Fibroblast of lung (primary cell): ENCODE measurements around the gene FBXW11.

Experiments used
- EZH2 ChIP-seq: IDR thresholded peaks from 2 replicates; pipeline ENCODE4 v1.5.1; 2012; ENCODE audit warnings: low read length, control low read depth, mild to moderate bottlenecking; ENCODE audit errors: missing control alignments
- TF ChIP-seq, protein P1 (sequence below), 2 donors: IDR thresholded peaks in 1 of 2; conservative IDR thresholded peaks in 1 of 2; 1 replicate in 1 of 2; 2 replicates in 1 of 2; pipeline ENCODE4 v1.5.1; 2011 to 2012; ENCODE audit warnings: low read length in 2 of 2, control low read depth in 1 of 2, inconsistent platforms in 1 of 2, low read depth in 1 of 2, mild to moderate bottlenecking in 1 of 2

DNA sequence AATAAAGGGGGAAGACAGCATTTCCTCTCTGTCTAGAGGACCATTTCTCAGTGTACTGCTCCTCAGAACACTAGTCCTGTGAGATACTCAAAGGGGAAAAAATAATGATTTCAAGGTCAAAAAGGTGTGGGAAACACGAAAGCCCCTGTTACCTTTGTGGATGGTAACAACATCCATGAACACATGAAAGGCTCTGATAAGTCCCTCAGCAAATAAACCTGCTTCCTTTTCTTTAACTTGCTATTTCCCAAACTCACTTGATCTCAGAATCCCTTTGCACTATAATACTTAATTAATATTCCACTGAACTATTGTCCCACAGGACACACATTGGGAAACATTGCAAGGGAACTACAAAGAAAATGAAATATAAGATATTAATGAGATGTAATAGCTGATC, 155.2 kb downstream of the FBXW11 start:
- TF ChIP-seq EZH2, result no peak
- TF ChIP-seq, protein P1, sequence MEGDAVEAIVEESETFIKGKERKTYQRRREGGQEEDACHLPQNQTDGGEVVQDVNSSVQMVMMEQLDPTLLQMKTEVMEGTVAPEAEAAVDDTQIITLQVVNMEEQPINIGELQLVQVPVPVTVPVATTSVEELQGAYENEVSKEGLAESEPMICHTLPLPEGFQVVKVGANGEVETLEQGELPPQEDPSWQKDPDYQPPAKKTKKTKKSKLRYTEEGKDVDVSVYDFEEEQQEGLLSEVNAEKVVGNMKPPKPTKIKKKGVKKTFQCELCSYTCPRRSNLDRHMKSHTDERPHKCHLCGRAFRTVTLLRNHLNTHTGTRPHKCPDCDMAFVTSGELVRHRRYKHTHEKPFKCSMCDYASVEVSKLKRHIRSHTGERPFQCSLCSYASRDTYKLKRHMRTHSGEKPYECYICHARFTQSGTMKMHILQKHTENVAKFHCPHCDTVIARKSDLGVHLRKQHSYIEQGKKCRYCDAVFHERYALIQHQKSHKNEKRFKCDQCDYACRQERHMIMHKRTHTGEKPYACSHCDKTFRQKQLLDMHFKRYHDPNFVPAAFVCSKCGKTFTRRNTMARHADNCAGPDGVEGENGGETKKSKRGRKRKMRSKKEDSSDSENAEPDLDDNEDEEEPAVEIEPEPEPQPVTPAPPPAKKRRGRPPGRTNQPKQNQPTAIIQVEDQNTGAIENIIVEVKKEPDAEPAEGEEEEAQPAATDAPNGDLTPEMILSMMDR (conservative IDR thresholded peaks at IDR 0.05 in 1 of 2, IDR thresholded peaks at IDR 0.05 in 1 of 2; ENCODE audit: low read depth in 1 of 2, low read length in 2 of 2), result no peak
